K562 (cell line): Measurements from ENCODE around the gene TMEFF1. TPM values are rescaled to one million over a fixed set of nuclear protein-coding genes. Genes with fewer than 3 reads are reported as not detected.

Experiments used
- E2F3 ChIP-seq: fragments of 250-450 bp; sonication (Bioruptor Pico); IDR thresholded peaks from 2 replicates; pipeline ENCODE4 v1.4.0; 2020; ENCODE audit warnings: mild to moderate bottlenecking
- HNRNPLL ChIP-seq: fragments of 200-400 bp; formaldehyde crosslinking; IDR thresholded peaks from 2 replicates; pipeline ENCODE4 v1.6.1; 2017; ENCODE audit warnings: low read length, low read depth, mild to moderate bottlenecking; ENCODE audit not compliant: poor library complexity, severe bottlenecking
- NUFIP1 ChIP-seq: fragments of 450-650 bp; IDR thresholded peaks from 2 replicates; pipeline ENCODE4 v1.6.1; 2018; ENCODE audit not compliant: partially characterized antibody
- SMAD2 ChIP-seq: fragments of 150-350 bp; IDR thresholded peaks from 2 replicates; pipeline ENCODE4 v1.6.1; 2014; ENCODE audit warnings: low read depth, mild to moderate bottlenecking, low read length
- SRSF3 ChIP-seq: fragments of 200-400 bp; formaldehyde crosslinking; IDR thresholded peaks from 2 replicates; pipeline ENCODE4 v1.6.1; 2016; ENCODE audit warnings: mild to moderate bottlenecking, low read length, moderate library complexity; ENCODE audit not compliant: insufficient read depth
- ZNF197 ChIP-seq: fragments of 200-800 bp; sonication (Bioruptor generic); IDR thresholded peaks from 2 replicates; pipeline ENCODE4 v1.6.1; 2016; ENCODE audit warnings: low read depth, missing genetic modification characterization, missing compliant biosample characterization
- ZNF57 ChIP-seq: fragments of 450-650 bp; formaldehyde crosslinking; IDR thresholded peaks from 2 replicates; pipeline ENCODE4 v1.4.0; 2020; ENCODE audit warnings: mild to moderate bottlenecking, moderate library complexity
- polyA plus RNA-seq, 8 experiments: library from polyadenylated mRNA; depleted of rRNA in 4 of 8; stranded (reverse) in 5 of 8; unstranded in 3 of 8; fragments of >200 nt; fragmentation: Nextera tagmentation in 2 of 8; fragmentation: Illumina TruSeq in 1 of 8; extraction: Ambion mirVana in 2 of 8; extraction: Trizol in 1 of 8; gene quantifications; 2 replicates each; pipeline versions ENCODE4 v1.2.1 to v1.2.3, GENCODE V29; 2011 to 2014; ENCODE audit warnings: inconsistent platforms in 1 of 8, missing spikeins in 1 of 8
- total RNA-seq, 7 experiments: library from RNA; depleted of rRNA in 6 of 7; stranded (reverse); fragments of >200 nt in 6 of 7; fragmentation: Illumina TruSeq in 2 of 7; extraction: Trizol in 2 of 7; gene quantifications; 2 replicates each; pipeline versions ENCODE4 v1.2.1 to v1.2.3, GENCODE V29; 2011 to 2021; ENCODE audit warnings: low replicate concordance in 1 of 7
- TF ChIP-seq, protein P1 (sequence below): sonication (generic); formaldehyde crosslinking; IDR thresholded peaks from 2 replicates; pipeline ENCODE4 v1.8.0; 2023; ENCODE audit warnings: missing genetic modification reagents, mild to moderate bottlenecking, borderline replicate concordance
- TF ChIP-seq, protein P2 (sequence below), 2 experiments: fragments of 450-650 bp; formaldehyde crosslinking in 1 of 2; IDR thresholded peaks; 2 replicates each; pipeline versions ENCODE4 v1.4.0 to v1.6.1; 2014 to 2020; ENCODE audit warnings: mild to moderate bottlenecking in 2 of 2, borderline replicate concordance in 1 of 2, low read depth in 1 of 2

Gene TMEFF1
- total and polyA plus RNA-seq, 9 of the 15 experiments (the other 6 are each of a cell fraction or from before 2014, with no cell fraction given) = 0.07 to 1.1 (median 0.28) TPM; not detected in 2

DNA sequence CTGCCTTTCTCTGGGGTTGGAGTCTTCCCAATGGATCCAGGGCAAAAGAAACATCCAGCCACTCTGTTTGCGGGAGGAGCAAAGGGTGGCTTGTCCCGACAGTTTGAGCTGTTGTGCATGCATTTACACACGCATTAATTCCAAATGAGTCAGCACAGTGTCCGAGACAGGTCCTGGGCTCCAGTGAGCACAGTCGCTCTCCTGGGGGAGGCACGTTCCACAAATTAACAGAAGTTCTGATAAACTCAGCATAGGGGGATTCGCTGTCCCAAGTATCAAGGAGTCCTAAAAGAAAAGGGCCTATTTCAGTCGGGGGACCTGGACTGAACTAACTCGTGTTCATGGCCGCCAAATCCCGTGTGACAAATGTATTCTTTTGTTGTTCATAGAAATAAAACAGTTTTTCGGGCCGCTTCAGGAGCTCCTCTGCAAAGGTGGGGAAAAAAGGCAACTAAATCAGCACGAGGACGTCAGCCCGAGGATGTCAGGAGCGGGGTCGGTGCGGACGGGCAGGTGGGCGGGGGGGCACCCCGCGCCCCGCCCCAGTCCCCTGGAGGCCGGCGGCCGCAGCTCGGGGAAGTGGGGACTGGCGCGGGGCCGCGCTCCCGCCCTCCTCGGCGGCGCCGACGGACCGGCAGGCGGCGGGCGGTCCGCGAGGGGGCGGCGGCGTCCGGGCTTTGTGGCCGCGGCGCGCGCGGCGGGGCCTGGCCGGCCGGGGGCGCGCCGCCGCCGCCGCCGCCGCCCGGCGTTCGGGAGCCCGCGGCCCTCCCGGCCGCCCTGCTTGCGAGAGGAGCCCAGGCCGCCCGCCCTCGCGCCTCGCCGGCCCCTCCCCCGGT is 46.2 kb upstream of the TMEFF1 start, which contains the start of gene MSANTD3 (continued):
- TF ChIP-seq NUFIP1 = no peak
- no peak for TF ChIP-seq SRSF3
- no peak for TF ChIP-seq HNRNPLL
- TF ChIP-seq, protein P1, sequence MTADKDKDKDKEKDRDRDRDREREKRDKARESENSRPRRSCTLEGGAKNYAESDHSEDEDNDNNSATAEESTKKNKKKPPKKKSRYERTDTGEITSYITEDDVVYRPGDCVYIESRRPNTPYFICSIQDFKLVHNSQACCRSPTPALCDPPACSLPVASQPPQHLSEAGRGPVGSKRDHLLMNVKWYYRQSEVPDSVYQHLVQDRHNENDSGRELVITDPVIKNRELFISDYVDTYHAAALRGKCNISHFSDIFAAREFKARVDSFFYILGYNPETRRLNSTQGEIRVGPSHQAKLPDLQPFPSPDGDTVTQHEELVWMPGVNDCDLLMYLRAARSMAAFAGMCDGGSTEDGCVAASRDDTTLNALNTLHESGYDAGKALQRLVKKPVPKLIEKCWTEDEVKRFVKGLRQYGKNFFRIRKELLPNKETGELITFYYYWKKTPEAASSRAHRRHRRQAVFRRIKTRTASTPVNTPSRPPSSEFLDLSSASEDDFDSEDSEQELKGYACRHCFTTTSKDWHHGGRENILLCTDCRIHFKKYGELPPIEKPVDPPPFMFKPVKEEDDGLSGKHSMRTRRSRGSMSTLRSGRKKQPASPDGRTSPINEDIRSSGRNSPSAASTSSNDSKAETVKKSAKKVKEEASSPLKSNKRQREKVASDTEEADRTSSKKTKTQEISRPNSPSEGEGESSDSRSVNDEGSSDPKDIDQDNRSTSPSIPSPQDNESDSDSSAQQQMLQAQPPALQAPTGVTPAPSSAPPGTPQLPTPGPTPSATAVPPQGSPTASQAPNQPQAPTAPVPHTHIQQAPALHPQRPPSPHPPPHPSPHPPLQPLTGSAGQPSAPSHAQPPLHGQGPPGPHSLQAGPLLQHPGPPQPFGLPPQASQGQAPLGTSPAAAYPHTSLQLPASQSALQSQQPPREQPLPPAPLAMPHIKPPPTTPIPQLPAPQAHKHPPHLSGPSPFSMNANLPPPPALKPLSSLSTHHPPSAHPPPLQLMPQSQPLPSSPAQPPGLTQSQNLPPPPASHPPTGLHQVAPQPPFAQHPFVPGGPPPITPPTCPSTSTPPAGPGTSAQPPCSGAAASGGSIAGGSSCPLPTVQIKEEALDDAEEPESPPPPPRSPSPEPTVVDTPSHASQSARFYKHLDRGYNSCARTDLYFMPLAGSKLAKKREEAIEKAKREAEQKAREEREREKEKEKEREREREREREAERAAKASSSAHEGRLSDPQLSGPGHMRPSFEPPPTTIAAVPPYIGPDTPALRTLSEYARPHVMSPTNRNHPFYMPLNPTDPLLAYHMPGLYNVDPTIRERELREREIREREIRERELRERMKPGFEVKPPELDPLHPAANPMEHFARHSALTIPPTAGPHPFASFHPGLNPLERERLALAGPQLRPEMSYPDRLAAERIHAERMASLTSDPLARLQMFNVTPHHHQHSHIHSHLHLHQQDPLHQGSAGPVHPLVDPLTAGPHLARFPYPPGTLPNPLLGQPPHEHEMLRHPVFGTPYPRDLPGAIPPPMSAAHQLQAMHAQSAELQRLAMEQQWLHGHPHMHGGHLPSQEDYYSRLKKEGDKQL (CRISPR knock-in tag) = no peak
- no peak for TF ChIP-seq ZNF57 (CRISPR knock-in tag)
- peak; percentile 66; the same call in 1 of the 2 replicates for TF ChIP-seq ZNF197 (CRISPR knock-in tag)
- TF ChIP-seq, protein P2, sequence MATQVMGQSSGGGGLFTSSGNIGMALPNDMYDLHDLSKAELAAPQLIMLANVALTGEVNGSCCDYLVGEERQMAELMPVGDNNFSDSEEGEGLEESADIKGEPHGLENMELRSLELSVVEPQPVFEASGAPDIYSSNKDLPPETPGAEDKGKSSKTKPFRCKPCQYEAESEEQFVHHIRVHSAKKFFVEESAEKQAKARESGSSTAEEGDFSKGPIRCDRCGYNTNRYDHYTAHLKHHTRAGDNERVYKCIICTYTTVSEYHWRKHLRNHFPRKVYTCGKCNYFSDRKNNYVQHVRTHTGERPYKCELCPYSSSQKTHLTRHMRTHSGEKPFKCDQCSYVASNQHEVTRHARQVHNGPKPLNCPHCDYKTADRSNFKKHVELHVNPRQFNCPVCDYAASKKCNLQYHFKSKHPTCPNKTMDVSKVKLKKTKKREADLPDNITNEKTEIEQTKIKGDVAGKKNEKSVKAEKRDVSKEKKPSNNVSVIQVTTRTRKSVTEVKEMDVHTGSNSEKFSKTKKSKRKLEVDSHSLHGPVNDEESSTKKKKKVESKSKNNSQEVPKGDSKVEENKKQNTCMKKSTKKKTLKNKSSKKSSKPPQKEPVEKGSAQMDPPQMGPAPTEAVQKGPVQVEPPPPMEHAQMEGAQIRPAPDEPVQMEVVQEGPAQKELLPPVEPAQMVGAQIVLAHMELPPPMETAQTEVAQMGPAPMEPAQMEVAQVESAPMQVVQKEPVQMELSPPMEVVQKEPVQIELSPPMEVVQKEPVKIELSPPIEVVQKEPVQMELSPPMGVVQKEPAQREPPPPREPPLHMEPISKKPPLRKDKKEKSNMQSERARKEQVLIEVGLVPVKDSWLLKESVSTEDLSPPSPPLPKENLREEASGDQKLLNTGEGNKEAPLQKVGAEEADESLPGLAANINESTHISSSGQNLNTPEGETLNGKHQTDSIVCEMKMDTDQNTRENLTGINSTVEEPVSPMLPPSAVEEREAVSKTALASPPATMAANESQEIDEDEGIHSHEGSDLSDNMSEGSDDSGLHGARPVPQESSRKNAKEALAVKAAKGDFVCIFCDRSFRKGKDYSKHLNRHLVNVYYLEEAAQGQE (IDR thresholded peaks at IDR 0.05; ENCODE audit: borderline replicate concordance) = no peak
- TF ChIP-seq, protein P2 (CRISPR knock-in tag; IDR thresholded peaks at IDR 0.05; ENCODE audit: low read depth) = no peak
- TF ChIP-seq E2F3 (CRISPR knock-in tag) = no peak
- no peak for TF ChIP-seq SMAD2
